Fibroblast of skin of left quadriceps (primary cell): ENCODE results near the gene LYAR.

Experiments used
- DNase-seq, 2 experiments: peaks; one replicate each; pipeline ENCODE4 v3.0.0-alpha.2; 2013; ENCODE audit warnings: low read depth in 2 of 2

The LYAR gene

GRCh38 chr4:4316150-4316495, 26.2 kb upstream of the LYAR start:
- DNase-seq: no peak

- DNase-seq: no peak
Measured at GRCh38 chr4:4315461-4316149, 25.7 kb upstream of the LYAR start.

GRCh38 chr4:4311193-4311592, 21.2 kb upstream of the LYAR start:
- DNase-seq: no peak

- DNase-seq: no peak
Measured at GRCh38 chr4:4308800-4309441, 19.0 kb upstream of the LYAR start.

- no peak for DNase-seq
Measured at GRCh38 chr4:4306920-4307319, 17.0 kb upstream of the LYAR start.

- no peak for DNase-seq
Measured at GRCh38 chr4:4302416-4302815, 12.5 kb upstream of the LYAR start.

GRCh38 chr4:4302001-4302400, 12.0 kb upstream of the LYAR start:
- no peak for DNase-seq

GRCh38 chr4:4299006-4299405, 9.1 kb upstream of the LYAR start:
- no peak for DNase-seq

GRCh38 chr4:4296283-4296846, 6.4 kb upstream of the LYAR start:
- DNase-seq: no peak

- no peak for DNase-seq
Measured at GRCh38 chr4:4293279-4293678, 3.3 kb upstream of the LYAR start.

GRCh38 chr4:4289597-4289940, 385 bp downstream of the LYAR start:
- DNase-seq: no peak

GRCh38 chr4:4289055-4289454, 899 bp downstream of the LYAR start:
- DNase-seq: no peak

GRCh38 chr4:4288098-4288497, 1.9 kb downstream of the LYAR start:
- DNase-seq: no peak

GRCh38 chr4:4284827-4285618, 4.9 kb downstream of the LYAR start:
- DNase-seq: no peak

GRCh38 chr4:4281787-4282186, 8.2 kb downstream of the LYAR start:
- no peak for DNase-seq

GRCh38 chr4:4277531-4277930, 12.4 kb downstream of the LYAR start:
- no peak for DNase-seq

GRCh38 chr4:4274226-4274625, 15.7 kb downstream of the LYAR start:
- no peak for DNase-seq

GRCh38 chr4:4271912-4272311, 18.0 kb downstream of the LYAR start:
- no peak for DNase-seq

GRCh38 chr4:4270529-4270928, 19.4 kb downstream of the LYAR start:
- no peak for DNase-seq

- DNase-seq: no peak
Measured at GRCh38 chr4:4269856-4270255, 20.1 kb downstream of the LYAR start.

- no peak for DNase-seq
Measured at GRCh38 chr4:4269331-4269731, 20.6 kb downstream of the LYAR start.

- DNase-seq: no peak
Measured at GRCh38 chr4:4268776-4269175, 21.2 kb downstream of the LYAR start.

- DNase-seq: no peak
Measured at GRCh38 chr4:4267981-4268380, 22.0 kb downstream of the LYAR start.
